HepG2 (cell line): Measurements from ENCODE around the gene UNC5B. TPM values are rescaled to one million over a fixed set of nuclear protein-coding genes. Genes with fewer than 3 reads are reported as not detected.

Source experiments
- ATAC-seq: fragments of 200-7000 bp; cut with Tn5 transposase; 3 replicates; pipeline ENCODE4 v1.9.1; 2020; ENCODE audit warnings: mild to moderate bottlenecking, moderate library complexity
- BruUV-seq: library from RNA; stranded (reverse); fragments of 400-500 nt; replicated peaks from 2 replicates; lab custom pipeline; 2021; lab: Mats Ljungman, UMichigan
- CTCF ChIA-PET: fragments of 300-600 bp; formaldehyde crosslinking; extraction: SDS; loops from one replicate; lab custom pipeline; 2021; ENCODE audit warnings: low total read pairs, inconsistent platforms, low intra/inter-chr PET ratio; lab: Yijun Ruan, JAX
- POLR2A ChIA-PET: fragments of 350-600 bp; sonication (Branson Sonifier 250); formaldehyde crosslinking; loops from one replicate; lab custom pipeline; 2020; ENCODE audit warnings: antibody characterized with exemption, inconsistent platforms; lab: Yijun Ruan, JAX
- DNase-seq: peaks from one replicate; pipeline ENCODE4 v3.0.0-alpha.2; 2015; ENCODE audit warnings: low spot score
- FAIRE-seq: peaks from 3 replicates; lab custom pipeline; 2011; peaks lifted over from hg19 to GRCh38; lab: Jason Lieb, UNC
- H2AFZ ChIP-seq: one replicate; pipeline ENCODE4 v1.6.1; 2011; ENCODE audit warnings: low read length, inconsistent platforms
- H3K27ac ChIP-seq: fragments of 300-600 bp; 3 replicates; pipeline ENCODE4 v1.8.0; 2011; ENCODE audit warnings: mixed run types, mild to moderate bottlenecking, mixed read lengths, low read length, inconsistent platforms; ENCODE audit not compliant: insufficient read depth; ENCODE audit errors: extremely low read length
- H3K27me3 ChIP-seq, 2 experiments: fragments of 200-600 bp in 1 of 2; 2 replicates in 1 of 2; 3 replicates in 1 of 2; pipeline versions ENCODE4 v1.6.0 to v1.8.0; 2011; ENCODE audit warnings: low read length in 2 of 2, mild to moderate bottlenecking in 2 of 2, moderate library complexity in 2 of 2, inconsistent platforms in 1 of 2; ENCODE audit not compliant: insufficient read depth in 2 of 2, control insufficient read depth in 1 of 2
- H3K36me3 ChIP-seq, 2 experiments: fragments of 200-600 bp in 1 of 2; replicated peaks in 1 of 2; 2 replicates in 1 of 2; 3 replicates in 1 of 2; pipeline versions ENCODE4 v1.5.1 to v1.8.0; 2011; ENCODE audit warnings: low read length in 2 of 2, inconsistent platforms in 1 of 2; ENCODE audit not compliant: insufficient read depth in 2 of 2, control insufficient read depth in 1 of 2
- H3K4me1 ChIP-seq: 2 replicates; pipeline ENCODE4 v1.5.1; 2012; ENCODE audit warnings: low read length, inconsistent platforms; ENCODE audit not compliant: insufficient read depth
- H3K4me2 ChIP-seq: 2 replicates; pipeline ENCODE4 v1.6.0; 2011; ENCODE audit warnings: low read depth, low read length, inconsistent platforms
- H3K4me3 ChIP-seq, 3 experiments: fragments of 200-600 bp in 1 of 3; sonication (generic), shearing (Covaris generic) in 1 of 3; replicated peaks in 1 of 3; 2 replicates each; pipeline ENCODE4 v1.5.1; 2011 to 2016; ENCODE audit warnings: low read length in 3 of 3, inconsistent platforms in 2 of 3, low read depth in 2 of 3, mild to moderate bottlenecking in 2 of 3, control low read depth in 1 of 3, mixed read lengths in 1 of 3; ENCODE audit not compliant: insufficient read depth in 1 of 3
- H3K79me2 ChIP-seq: one replicate; pipeline ENCODE4 v1.6.1; 2011; ENCODE audit warnings: low read length, inconsistent platforms; ENCODE audit not compliant: insufficient read depth
- H3K9ac ChIP-seq: 2 replicates; pipeline ENCODE4 v1.6.0; 2011; ENCODE audit warnings: mild to moderate bottlenecking, low read depth, low read length, inconsistent platforms; ENCODE audit not compliant: insufficient read depth
- H3K9me3 ChIP-seq: 2 replicates; pipeline ENCODE4 v1.5.1; 2012; ENCODE audit warnings: mild to moderate bottlenecking, low read length
- H4K20me1 ChIP-seq: 2 replicates; pipeline ENCODE4 v1.6.0; 2011; ENCODE audit warnings: inconsistent platforms, mild to moderate bottlenecking, low read length, moderate library complexity; ENCODE audit not compliant: insufficient read depth
- BCL3 ChIP-seq: sonication (generic); formaldehyde crosslinking; IDR thresholded peaks from 2 replicates; pipeline ENCODE4 v1.5.1; 2020; ENCODE audit warnings: mild to moderate bottlenecking, missing genetic modification reagents, moderate library complexity
- CENPT ChIP-seq: sonication (generic); formaldehyde crosslinking; IDR thresholded peaks from 2 replicates; pipeline ENCODE4 v1.8.0; 2022; ENCODE audit warnings: low read depth, mild to moderate bottlenecking, moderate library complexity, missing genetic modification reagents
- HMGA1 ChIP-seq: sonication (generic); formaldehyde crosslinking; conservative IDR thresholded peaks from 2 replicates; pipeline ENCODE4 v1.4.0; 2020; ENCODE audit warnings: missing genetic modification reagents
- HNRNPL ChIP-seq: fragments of 200-400 bp; formaldehyde crosslinking; IDR thresholded peaks from 2 replicates; pipeline ENCODE4 v1.6.1; 2017; ENCODE audit warnings: mild to moderate bottlenecking, low read depth, low read length
- NFRKB ChIP-seq: fragments of 450-650 bp; IDR thresholded peaks from 2 replicates; pipeline ENCODE4 v1.6.1; 2017
- SATB2 ChIP-seq: sonication (generic); formaldehyde crosslinking; IDR thresholded peaks from 2 replicates; pipeline ENCODE4 v1.5.0; 2020; ENCODE audit warnings: missing genetic modification reagents
- TAF1 ChIP-seq: sonication (generic); formaldehyde crosslinking; IDR thresholded peaks from 2 replicates; pipeline ENCODE4 v1.4.0; 2020; ENCODE audit warnings: missing genetic modification reagents
- TBX3 ChIP-seq: fragments of 450-650 bp; IDR thresholded peaks from 2 replicates; pipeline ENCODE4 v1.6.1; 2017; ENCODE audit warnings: antibody characterized with exemption, mild to moderate bottlenecking, inconsistent platforms, borderline replicate concordance
- ZIK1 ChIP-seq: sonication (generic); formaldehyde crosslinking; IDR thresholded peaks from 2 replicates; pipeline ENCODE4 v1.5.0; 2020; ENCODE audit warnings: mild to moderate bottlenecking, low read depth, missing genetic modification reagents, borderline replicate concordance
- ZMYM4 ChIP-seq: sonication (generic); formaldehyde crosslinking; IDR thresholded peaks from 2 replicates; pipeline ENCODE4 v1.8.1; 2023; ENCODE audit warnings: mild to moderate bottlenecking, missing genetic modification reagents
- ZNF333 ChIP-seq: sonication (generic); formaldehyde crosslinking; IDR thresholded peaks from 2 replicates; pipeline ENCODE4 v1.4.0; 2020; ENCODE audit warnings: mild to moderate bottlenecking, missing genetic modification reagents, borderline replicate concordance
- ZNF660 ChIP-seq: sonication (generic); formaldehyde crosslinking; IDR thresholded peaks from 2 replicates; pipeline ENCODE4 v1.5.1; 2020; ENCODE audit warnings: mild to moderate bottlenecking, low read depth, missing genetic modification reagents, borderline replicate concordance
- WGBS: methylation state at CpG from one replicate; pipeline ENCODE4 v1.1.6; 2017; ENCODE audit warnings: low lambda C conversion rate; 5-methylcytosine and 5-hydroxymethylcytosine counted together
- in situ Hi-C: cut with HindIII; loops from 2 replicates; pipeline ENCODE4 v1.10.0; 2017; ENCODE audit warnings: low pct_unique_long_range_greater_than_20kb; ENCODE audit not compliant: extremely low pct_ligation_motif_present
- intact Hi-C: fragments of 100-400 bp; cut with micrococcal nuclease; formaldehyde crosslinking; loops from one replicate; pipeline ENCODE4 v1.10.0; 2022; ENCODE audit not compliant: unreplicated experiment
- polyA plus RNA-seq, 8 experiments: library from polyadenylated mRNA; depleted of rRNA in 3 of 8; stranded (reverse) in 7 of 8; unstranded in 1 of 8; fragments of >200 nt; fragmentation: Illumina TruSeq in 4 of 8; extraction: Trizol in 4 of 8; gene quantifications; 2 replicates each; pipeline versions ENCODE4 v1.2.1 to v1.2.3, GENCODE V29; 2011 to 2016; ENCODE audit warnings: low read depth in 4 of 8, missing spikeins in 1 of 8, mixed read lengths in 1 of 8; ENCODE audit not compliant: insufficient read depth in 1 of 8
- total RNA-seq, 5 experiments: library from RNA; depleted of rRNA; stranded (reverse); fragments of >200 nt; fragmentation: Illumina TruSeq; extraction: Trizol; gene quantifications; 2 replicates each; pipeline ENCODE4 v1.2.3, GENCODE V29; 2016; ENCODE audit warnings: low read depth in 1 of 5

The UNC5B gene
- total and polyA plus RNA-seq, 2 of the 13 experiments (the other 11 are each of a cell fraction or from before 2014, with no cell fraction given) = 0.07 TPM

GRCh38 chr10:71283876-71284275 is 71.5 kb downstream of the UNC5B start:
- Histone ChIP-seq H3K27ac (no peak overlapping the region), H3K9ac (no peak overlapping the region), H3K27me3 (peaks cover 0 to 9% of the 10 kb centered on the region in 2 experiments; a peak in 3 of 5 replicates), H2AFZ (no peak overlapping the region), H3K4me1 (no peaks in the 10 kb centered on the region), H3K9me3 (no peaks in the 10 kb centered on the region), H3K4me3 (no peak overlapping the region), H4K20me1 (no peaks in the 10 kb centered on the region), H3K4me2 (no peak overlapping the region), H3K36me3 (no peaks in the 10 kb centered on the region), H3K79me2 (no peaks in the 10 kb centered on the region)
- in situ Hi-C loops = no loop called here
- no peak for TF ChIP-seq HNRNPL
- no peak for TF ChIP-seq SATB2
- TF ChIP-seq ZNF660 = no peak
- TF ChIP-seq ZNF333 = no peak
- TF ChIP-seq NFRKB = no peak
- TF ChIP-seq HMGA1 (CRISPR knock-in tag) = no peak
- no peak for TF ChIP-seq ZMYM4 (CRISPR knock-in tag)
- TF ChIP-seq CENPT (CRISPR knock-in tag) = no peak
- TF ChIP-seq ZIK1 (CRISPR knock-in tag) = no peak
- TF ChIP-seq BCL3 = no peak
- no peak for TF ChIP-seq TBX3
- TF ChIP-seq TAF1 (CRISPR knock-in tag) = no peak
- ChIA-PET POLR2A (no interaction called here), CTCF (interaction anchor here (0.9 kb wide), 1 partner anchor 358 kb away, joined by 5 read pairs; no protein-coding TSS in a partner anchor)
- ATAC-seq (no peak), FAIRE-seq (no peak), DNase-seq (no peak)
- intact Hi-C loops = no loop called here
- WGBS = 37% methylated on average over 10 of the region's 10 CpGs
- no TSS peak for BruUV-seq
